Endothelial cell of umbilical vein (primary cell): ENCODE data around the gene ATP6V1G1.

Source experiments
- CTCF ChIP-seq, 2 donors: IDR thresholded peaks; 1 replicate in 1 of 2; 2 replicates in 1 of 2; pipeline ENCODE4 v1.5.1; 2011; ENCODE audit warnings: low read length in 2 of 2, mild to moderate bottlenecking in 2 of 2, moderate library complexity in 2 of 2, control low read depth in 1 of 2, inconsistent platforms in 1 of 2, low read depth in 1 of 2; ENCODE audit not compliant: insufficient read depth in 1 of 2; ENCODE audit errors: extremely low read depth in 1 of 2
- EZH2 ChIP-seq: IDR thresholded peaks from 2 replicates; pipeline ENCODE4 v1.6.1; 2012; ENCODE audit warnings: borderline replicate concordance, low read depth, mild to moderate bottlenecking, moderate library complexity, low read length, inconsistent platforms; ENCODE audit not compliant: severe bottlenecking
- MYC ChIP-seq: IDR thresholded peaks from one replicate; pipeline ENCODE4 v1.6.1; 2011; ENCODE audit warnings: mild to moderate bottlenecking, low read depth, low read length
- POLR2A ChIP-seq: IDR thresholded peaks from 2 replicates; pipeline ENCODE4 v1.6.1; 2012; ENCODE audit warnings: low read depth, mild to moderate bottlenecking, control low read depth, low read length

GRCh38 chr9:114604989-114605388 is 17.4 kb downstream of the ATP6V1G1 start:
- no peak for TF ChIP-seq CTCF (IDR thresholded peaks at IDR 0.05; ENCODE audit: extremely low read depth in 1 of 2, insufficient read depth in 1 of 2, low read depth in 1 of 2, low read length in 2 of 2)
- no peak for TF ChIP-seq EZH2
- TF ChIP-seq MYC = no peak
- TF ChIP-seq POLR2A = no peak
